Measurements from ENCODE around the gene ACSL3. TPM values are rescaled to one million over a fixed set of nuclear protein-coding genes. Genes with fewer than 3 reads are reported as not detected.

The ACSL3 gene
- total RNA-seq, 4 donors from 2014 or later = 38.4 to 57.3 (median 53.5) TPM

GRCh38 chr2:222879604-222879933 lies 18.7 kb downstream of the ACSL3 start:
- TF ChIP-seq EP300 (IDR thresholded peaks at IDR 0.05) (no peak), POLR2A (IDR thresholded peaks at IDR 0.05) (no peak)
- TF ChIP-seq, protein P1, sequence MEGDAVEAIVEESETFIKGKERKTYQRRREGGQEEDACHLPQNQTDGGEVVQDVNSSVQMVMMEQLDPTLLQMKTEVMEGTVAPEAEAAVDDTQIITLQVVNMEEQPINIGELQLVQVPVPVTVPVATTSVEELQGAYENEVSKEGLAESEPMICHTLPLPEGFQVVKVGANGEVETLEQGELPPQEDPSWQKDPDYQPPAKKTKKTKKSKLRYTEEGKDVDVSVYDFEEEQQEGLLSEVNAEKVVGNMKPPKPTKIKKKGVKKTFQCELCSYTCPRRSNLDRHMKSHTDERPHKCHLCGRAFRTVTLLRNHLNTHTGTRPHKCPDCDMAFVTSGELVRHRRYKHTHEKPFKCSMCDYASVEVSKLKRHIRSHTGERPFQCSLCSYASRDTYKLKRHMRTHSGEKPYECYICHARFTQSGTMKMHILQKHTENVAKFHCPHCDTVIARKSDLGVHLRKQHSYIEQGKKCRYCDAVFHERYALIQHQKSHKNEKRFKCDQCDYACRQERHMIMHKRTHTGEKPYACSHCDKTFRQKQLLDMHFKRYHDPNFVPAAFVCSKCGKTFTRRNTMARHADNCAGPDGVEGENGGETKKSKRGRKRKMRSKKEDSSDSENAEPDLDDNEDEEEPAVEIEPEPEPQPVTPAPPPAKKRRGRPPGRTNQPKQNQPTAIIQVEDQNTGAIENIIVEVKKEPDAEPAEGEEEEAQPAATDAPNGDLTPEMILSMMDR (IDR thresholded peaks at IDR 0.05) = no peak
- Histone ChIP-seq H3K4me3 (no peak overlapping the region), H3K27me3 (no peaks in the 10 kb centered on the region), H3K27ac (no peak overlapping the region), H3K9me3 (no peaks in the 10 kb centered on the region), H3K4me1 (peaks cover 6 to 37% (median 14%) of the 10 kb centered on the region in 4 donors), H3K36me3 (no peaks in the 10 kb centered on the region)
- DNase-seq (ENCODE audit: low spot score in 2 of 2) = no peak
- WGBS, 2 donors = 84 to 85% methylated on average over 3 of the region's 3 CpGs

GRCh38 chr2:222882484-222882928 lies 21.7 kb downstream of the ACSL3 start:
- TF ChIP-seq POLR2A (IDR thresholded peaks at IDR 0.05) (no peak), EP300 (IDR thresholded peaks at IDR 0.05) (no peak)
- TF ChIP-seq, protein P1 (IDR thresholded peaks at IDR 0.05) = no peak
- Histone ChIP-seq H3K36me3 (no peaks in the 10 kb centered on the region), H3K27ac (no peak overlapping the region), H3K4me3 (no peak overlapping the region), H3K4me1 (peaks cover 6 to 46% (median 24%) of the 10 kb centered on the region in 4 donors), H3K9me3 (no peaks in the 10 kb centered on the region), H3K27me3 (no peaks in the 10 kb centered on the region)
- DNase-seq (ENCODE audit: low spot score in 2 of 2) = no peak
- 95 to 97% methylated on average over 6 of the region's 6 CpGs for WGBS, 2 donors

- no peaks in the 10 kb centered on the region for H3K9me3 ChIP-seq
- peaks cover 6 to 39% (median 22%) of the 10 kb centered on the region in 4 donors for H3K4me1 ChIP-seq
- DNase-seq (ENCODE audit: low spot score in 2 of 2) = no peak
- no peaks in the 10 kb centered on the region for H3K36me3 ChIP-seq
- no peak overlapping the region for H3K4me3 ChIP-seq
- TF ChIP-seq POLR2A (IDR thresholded peaks at IDR 0.05) (no peak), EP300 (IDR thresholded peaks at IDR 0.05) (no peak)
- TF ChIP-seq, protein P1 (IDR thresholded peaks at IDR 0.05) = no peak
- no peak overlapping the region for H3K27ac ChIP-seq
- WGBS, 2 donors = 68 to 72% methylated on average over 3 of the region's 3 CpGs
- H3K27me3 ChIP-seq = no peaks in the 10 kb centered on the region
These were observed 22.6 kb downstream of the ACSL3 start for GRCh38 chr2:222883420-222883819.

- no peak for DNase-seq (ENCODE audit: low spot score in 2 of 2)
- H3K27me3 ChIP-seq = no peaks in the 10 kb centered on the region
- H3K4me1 ChIP-seq = peaks cover 6 to 31% (median 21%) of the 10 kb centered on the region in 4 donors
- TF ChIP-seq EP300 (IDR thresholded peaks at IDR 0.05) (no peak), POLR2A (IDR thresholded peaks at IDR 0.05) (no peak)
- TF ChIP-seq, protein P1 (IDR thresholded peaks at IDR 0.05) = no peak
- no peaks in the 10 kb centered on the region for H3K9me3 ChIP-seq
- WGBS, 2 donors = 41 to 48% methylated on average over 2 of the region's 2 CpGs
- peak overlapping the region in 1 of 4 donors; percentile 34 for H3K27ac ChIP-seq
- no peaks in the 10 kb centered on the region for H3K36me3 ChIP-seq
- no peak overlapping the region for H3K4me3 ChIP-seq
These were observed 23.4 kb downstream of the ACSL3 start for GRCh38 chr2:222884114-222884771.

DNA sequence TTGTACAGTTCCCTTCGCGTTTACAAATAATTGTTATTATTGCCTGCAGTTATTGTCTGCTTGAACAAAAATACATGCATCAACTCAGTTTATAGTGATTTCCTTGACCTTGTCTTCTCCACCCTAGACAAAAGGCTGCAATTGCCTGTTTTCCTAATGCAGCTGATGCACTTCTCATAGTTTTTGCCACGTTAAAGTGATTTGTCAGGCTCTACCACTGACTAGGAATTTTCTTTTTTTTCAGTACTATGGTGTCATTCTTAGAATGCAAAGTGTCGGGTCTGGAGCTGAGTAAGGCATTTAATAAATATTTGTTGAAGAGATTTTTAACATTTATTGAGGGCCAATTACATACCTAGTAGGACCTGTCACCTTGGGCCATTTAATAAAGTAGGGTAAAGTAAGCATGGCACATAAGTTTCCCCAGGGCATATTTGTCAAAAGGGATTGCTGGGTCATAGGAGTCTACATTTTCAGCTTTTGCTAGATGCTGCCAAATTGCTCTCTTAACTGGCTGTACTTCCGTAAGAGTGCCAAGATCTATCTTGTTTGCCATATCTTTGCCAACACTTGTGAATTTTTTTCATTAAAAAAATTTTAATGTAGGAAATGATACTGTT lies 24.1 kb downstream of the ACSL3 start:
- TF ChIP-seq EP300 (IDR thresholded peaks at IDR 0.05) = no peak
- TF ChIP-seq, protein P1 (IDR thresholded peaks at IDR 0.05) = no peak
- no peak for TF ChIP-seq POLR2A (IDR thresholded peaks at IDR 0.05)
- H3K4me1 ChIP-seq = peaks cover 6 to 30% (median 19%) of the 10 kb centered on the region in 4 donors
- H3K4me3 ChIP-seq = no peak overlapping the region
- no peaks in the 10 kb centered on the region for H3K27me3 ChIP-seq
- no peak overlapping the region for H3K27ac ChIP-seq
- no peaks in the 10 kb centered on the region for H3K9me3 ChIP-seq
- WGBS, 2 donors = 43% methylated on average over 5 of the region's 5 CpGs
- DNase-seq (ENCODE audit: low spot score in 2 of 2) = no peak
- no peaks in the 10 kb centered on the region for H3K36me3 ChIP-seq
